ENCODE data around the gene SNRPB2. TPM values are rescaled to one million over a fixed set of nuclear protein-coding genes. Genes with fewer than 3 reads are reported as not detected.

SNRPB2 gene
- total and polyA plus RNA-seq, 2 donors (not counting 3 experiments of a cell fraction or from before 2014, with no cell fraction given), result 43.7 to 76.0 TPM

- intact Hi-C loops (cut with micrococcal nuclease) (no loop called here), dilution Hi-C loops (cut with MboI; ENCODE audit: extremely low pct_ligation_motif_present, low sequenced_read_pairs) (no loop called here)
- ChIA-PET POLR2A (no interaction called here), CTCF (no interaction called here)
- no peak for TF ChIP-seq EZH2 (IDR thresholded peaks at IDR 0.05; ENCODE audit: borderline replicate concordance, low read depth, low read length, severe bottlenecking)
- no peak for TF ChIP-seq MYC (IDR thresholded peaks at IDR 0.05; ENCODE audit: low read depth, low read length)
- no peak for TF ChIP-seq CTCF (IDR thresholded peaks at IDR 0.05; ENCODE audit: extremely low read depth in 1 of 2, insufficient read depth in 1 of 2, low read depth in 1 of 2, low read length in 2 of 2)
- no peak for TF ChIP-seq POLR2A (IDR thresholded peaks at IDR 0.05; ENCODE audit: low read depth, low read length)
- no peak for TF ChIP-seq POLR2AphosphoS5 (IDR thresholded peaks at IDR 0.05; ENCODE audit: insufficient read depth, low read depth, low read length)
- Histone ChIP-seq H3K79me2 (ENCODE audit: control insufficient read depth, insufficient read depth, low read length) (no peaks in the 10 kb centered on the region), H3K4me3 (replicated peaks in 1 of 3; ENCODE audit: insufficient read depth in 1 of 3, low read depth in 1 of 3, low read length in 3 of 3) (no peak overlapping the region), H3K9ac (replicated peaks; ENCODE audit: extremely low read depth, insufficient read depth, low read length) (no peak overlapping the region), H3K9me1 (replicated peaks; ENCODE audit: control insufficient read depth, extremely low read depth, insufficient read depth, low read length) (no peaks in the 10 kb centered on the region), H2AFZ (ENCODE audit: low read depth, low read length) (no peak overlapping the region), H3K4me1 (ENCODE audit: control insufficient read depth, extremely low read depth, insufficient read depth, low read length) (no peaks in the 10 kb centered on the region), H4K20me1 (replicated peaks; ENCODE audit: control insufficient read depth, extremely low read depth, insufficient read depth, low read length) (no peaks in the 10 kb centered on the region), H3K9me3 (replicated peaks; ENCODE audit: control insufficient read depth, insufficient read depth, low read length) (no peaks in the 10 kb centered on the region), H3K27me3 (ENCODE audit: control insufficient read depth in 2 of 2, insufficient read depth in 2 of 2, low read length in 2 of 2) (no peaks in the 10 kb centered on the region), H3K36me3 (ENCODE audit: control insufficient read depth in 2 of 2, extremely low read depth in 1 of 2, insufficient read depth in 2 of 2, low read length in 2 of 2) (no peaks in the 10 kb centered on the region), H3K27ac (ENCODE audit: insufficient read depth, low read depth, low read length) (no peak overlapping the region), H3K4me2 (ENCODE audit: insufficient read depth, low read length) (no peak overlapping the region)
- FAIRE-seq (no peak), DNase-seq (ENCODE audit: low read depth, low spot score) (no peak)
- no TSS peak for BruUV-seq (replicated peaks)
Observed at GRCh38 chr20:16775961-16776360, 46.1 kb downstream of the SNRPB2 start.

GRCh38 chr20:16777126-16777525, 47.3 kb downstream of the SNRPB2 start:
- Histone ChIP-seq H3K79me2 (ENCODE audit: control insufficient read depth, insufficient read depth, low read length) (no peaks in the 10 kb centered on the region), H3K27me3 (ENCODE audit: control insufficient read depth in 2 of 2, insufficient read depth in 2 of 2, low read length in 2 of 2) (no peaks in the 10 kb centered on the region), H3K4me3 (replicated peaks in 1 of 3; ENCODE audit: insufficient read depth in 1 of 3, low read depth in 1 of 3, low read length in 3 of 3) (no peak overlapping the region), H3K9ac (replicated peaks; ENCODE audit: extremely low read depth, insufficient read depth, low read length) (no peak overlapping the region), H3K9me3 (replicated peaks; ENCODE audit: control insufficient read depth, insufficient read depth, low read length) (no peaks in the 10 kb centered on the region), H3K27ac (ENCODE audit: insufficient read depth, low read depth, low read length) (no peak overlapping the region), H3K4me2 (ENCODE audit: insufficient read depth, low read length) (no peak overlapping the region), H2AFZ (ENCODE audit: low read depth, low read length) (no peak overlapping the region), H3K4me1 (ENCODE audit: control insufficient read depth, extremely low read depth, insufficient read depth, low read length) (no peaks in the 10 kb centered on the region), H3K9me1 (replicated peaks; ENCODE audit: control insufficient read depth, extremely low read depth, insufficient read depth, low read length) (no peaks in the 10 kb centered on the region), H4K20me1 (replicated peaks; ENCODE audit: control insufficient read depth, extremely low read depth, insufficient read depth, low read length) (no peaks in the 10 kb centered on the region), H3K36me3 (ENCODE audit: control insufficient read depth in 2 of 2, extremely low read depth in 1 of 2, insufficient read depth in 2 of 2, low read length in 2 of 2) (no peaks in the 10 kb centered on the region)
- FAIRE-seq (no peak), DNase-seq (ENCODE audit: low read depth, low spot score) (no peak)
- ChIA-PET CTCF (interaction anchor here (1.2 kb wide), 1 partner anchor 15 kb away, joined by 3 read pairs; no protein-coding TSS in a partner anchor), POLR2A (no interaction called here)
- dilution Hi-C loops (cut with MboI; ENCODE audit: extremely low pct_ligation_motif_present, low sequenced_read_pairs), result no loop called here
- TF ChIP-seq CTCF (IDR thresholded peaks at IDR 0.05; ENCODE audit: extremely low read depth in 1 of 2, insufficient read depth in 1 of 2, low read depth in 1 of 2, low read length in 2 of 2), result no peak
- no peak for TF ChIP-seq JUN (IDR thresholded peaks at IDR 0.05; ENCODE audit: borderline replicate concordance, insufficient read depth, insufficient read length, low read depth)
- no peak for TF ChIP-seq MAX (IDR thresholded peaks at IDR 0.05; ENCODE audit: insufficient read depth, insufficient read length)
- no peak for TF ChIP-seq GATA2 (IDR thresholded peaks at IDR 0.05; ENCODE audit: insufficient read depth, insufficient read length, low read depth, low read length)
- no peak for TF ChIP-seq POLR2A (IDR thresholded peaks at IDR 0.05; ENCODE audit: low read depth, low read length)
- TF ChIP-seq FOS (IDR thresholded peaks at IDR 0.05; ENCODE audit: borderline replicate concordance, insufficient read depth, low read length), result no peak
- TF ChIP-seq EZH2 (IDR thresholded peaks at IDR 0.05; ENCODE audit: borderline replicate concordance, low read depth, low read length, severe bottlenecking), result no peak
- no peak for TF ChIP-seq POLR2AphosphoS5 (IDR thresholded peaks at IDR 0.05; ENCODE audit: insufficient read depth, low read depth, low read length)
- TF ChIP-seq MYC (IDR thresholded peaks at IDR 0.05; ENCODE audit: low read depth, low read length), result no peak
- BruUV-seq (replicated peaks), result no TSS peak
- intact Hi-C loops (cut with micrococcal nuclease), result no loop called here
